Ureter (tissue), 1 donor: Measurements from ENCODE around the gene DLL1. TPM values are rescaled to one million over a fixed set of nuclear protein-coding genes. Genes with fewer than 3 reads are reported as not detected.
"Not testable (repeated sequence)": the region's sequence is repeated elsewhere in the genome, so short reads cannot be mapped to it uniquely, and the experiment has no call there.

Source experiments
- DNase-seq: peaks from one replicate; pipeline ENCODE4 v3.0.0-alpha.2; 2020; ENCODE audit warnings: low spot score
- total RNA-seq: library from RNA; stranded (reverse); gene quantifications from one replicate; pipeline ENCODE4 v1.2.4, GENCODE V29; 2023
- donor health status: DM: yes; HTN: yes; CAD: no.

The DLL1 gene
- total RNA-seq: 16.1 TPM

GRCh38 chr6:170290296-170291128 lies at the start of gene DLL1:
Gene DLL1, minus strand, starts transcription at chr6:170291078. Its CDS starts 939 bp downstream, at chr6:170290139.
- DNase-seq: peak; percentile 53

- not testable (repeated sequence) for DNase-seq
Measured at GRCh38 chr6:170335199-170335598, 44.3 kb upstream of the DLL1 start.

- DNase-seq: no peak
Measured at GRCh38 chr6:170329321-170329720, 38.4 kb upstream of the DLL1 start.

GRCh38 chr6:170317718-170318117 lies 26.8 kb upstream of the DLL1 start:
- DNase-seq: no peak

GRCh38 chr6:170317076-170317475 lies 26.2 kb upstream of the DLL1 start:
- DNase-seq: no peak

GRCh38 chr6:170316071-170316470 lies 25.2 kb upstream of the DLL1 start:
- DNase-seq: no peak

GRCh38 chr6:170314983-170315382 lies 24.1 kb upstream of the DLL1 start:
- DNase-seq: no peak

- DNase-seq: no peak
Measured at GRCh38 chr6:170313716-170314295, 22.9 kb upstream of the DLL1 start.

- no peak for DNase-seq
Measured at GRCh38 chr6:170312876-170313275, 22.0 kb upstream of the DLL1 start.

- no peak for DNase-seq
Measured at GRCh38 chr6:170311696-170312095, 20.8 kb upstream of the DLL1 start.

GRCh38 chr6:170308761-170309160 lies 17.9 kb upstream of the DLL1 start:
- no peak for DNase-seq

GRCh38 chr6:170307080-170307545 lies 16.2 kb upstream of the DLL1 start:
- DNase-seq: no peak

- peak; percentile 97 for DNase-seq
Measured at GRCh38 chr6:170306324-170307079, 15.6 kb upstream of the DLL1 start, which contains the start of gene FAM120B. Gene FAM120B, plus strand, starts transcription at chr6:170306758. Its CDS starts 10,633 bp downstream, at chr6:170317391.

- no peak for DNase-seq
Measured at GRCh38 chr6:170305805-170306323, 15.0 kb upstream of the DLL1 start.

- no peak for DNase-seq
Measured at GRCh38 chr6:170301184-170301583, 10.3 kb upstream of the DLL1 start.

- DNase-seq: no peak
Measured at GRCh38 chr6:170298688-170299087, 7.8 kb upstream of the DLL1 start.

- no peak for DNase-seq
Measured at GRCh38 chr6:170297576-170298330, 6.9 kb upstream of the DLL1 start.

GRCh38 chr6:170296746-170297575 lies 6.1 kb upstream of the DLL1 start:
- no peak for DNase-seq

- no peak for DNase-seq
Measured at GRCh38 chr6:170296423-170296745, 5.5 kb upstream of the DLL1 start.
